ENCODE data around the gene CAMK2N2.

Gene CAMK2N2

DNA sequence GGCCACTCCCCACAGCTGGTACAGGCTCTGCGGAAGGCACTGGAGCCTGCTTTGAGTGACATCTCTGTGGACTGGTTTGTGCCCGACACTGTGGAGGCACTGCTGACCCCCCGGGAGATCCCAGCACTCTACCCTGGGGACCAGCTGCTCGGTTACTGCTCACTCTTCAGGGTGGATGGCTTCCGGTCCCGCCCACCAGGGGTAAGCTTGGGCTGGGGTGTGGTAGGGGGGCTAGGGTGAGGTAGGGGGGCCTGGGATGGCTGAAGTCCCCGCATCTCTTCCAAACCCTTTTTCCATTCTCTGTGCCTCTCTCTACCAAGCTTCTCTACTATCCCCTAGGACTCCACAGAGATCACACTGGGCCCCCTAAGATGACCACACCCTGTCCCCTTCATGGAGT is 24.1 kb downstream of the CAMK2N2 start:
- DNase-seq (ENCODE audit: low spot score), result no peak
- TF ChIP-seq, protein P1, sequence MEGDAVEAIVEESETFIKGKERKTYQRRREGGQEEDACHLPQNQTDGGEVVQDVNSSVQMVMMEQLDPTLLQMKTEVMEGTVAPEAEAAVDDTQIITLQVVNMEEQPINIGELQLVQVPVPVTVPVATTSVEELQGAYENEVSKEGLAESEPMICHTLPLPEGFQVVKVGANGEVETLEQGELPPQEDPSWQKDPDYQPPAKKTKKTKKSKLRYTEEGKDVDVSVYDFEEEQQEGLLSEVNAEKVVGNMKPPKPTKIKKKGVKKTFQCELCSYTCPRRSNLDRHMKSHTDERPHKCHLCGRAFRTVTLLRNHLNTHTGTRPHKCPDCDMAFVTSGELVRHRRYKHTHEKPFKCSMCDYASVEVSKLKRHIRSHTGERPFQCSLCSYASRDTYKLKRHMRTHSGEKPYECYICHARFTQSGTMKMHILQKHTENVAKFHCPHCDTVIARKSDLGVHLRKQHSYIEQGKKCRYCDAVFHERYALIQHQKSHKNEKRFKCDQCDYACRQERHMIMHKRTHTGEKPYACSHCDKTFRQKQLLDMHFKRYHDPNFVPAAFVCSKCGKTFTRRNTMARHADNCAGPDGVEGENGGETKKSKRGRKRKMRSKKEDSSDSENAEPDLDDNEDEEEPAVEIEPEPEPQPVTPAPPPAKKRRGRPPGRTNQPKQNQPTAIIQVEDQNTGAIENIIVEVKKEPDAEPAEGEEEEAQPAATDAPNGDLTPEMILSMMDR (IDR thresholded peaks at IDR 0.05; ENCODE audit: borderline replicate concordance, control extremely low read depth, extremely low read depth, insufficient read depth, missing control alignments), result no peak
- in situ Hi-C loops (cut with MboI; ENCODE audit: low sequenced_read_pairs, unreplicated experiment), result loop anchor here (25.0 kb wide), 1 partner anchor 350 kb away; the partner anchor contains the start of gene PARL

DNA sequence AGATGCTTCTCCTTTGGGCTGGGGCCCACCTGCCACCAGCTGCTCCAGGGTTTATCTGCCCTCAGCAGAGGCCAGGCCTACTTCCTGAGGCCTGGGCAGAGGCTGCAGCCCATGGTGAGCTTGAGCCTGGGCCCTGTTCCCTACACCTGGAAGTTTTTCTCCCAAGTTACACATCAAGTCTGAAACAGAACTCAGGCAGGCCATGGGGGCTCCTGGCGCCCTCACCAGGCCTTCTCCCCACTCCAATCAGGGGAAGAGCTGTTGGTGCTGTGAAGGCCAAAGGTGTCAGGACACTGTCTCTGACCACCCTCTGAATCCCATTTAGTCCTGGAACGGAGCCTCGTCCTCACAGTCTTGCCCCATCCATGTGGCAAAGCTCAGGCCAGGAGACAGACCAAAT is 24.7 kb downstream of the CAMK2N2 start:
- in situ Hi-C loops (cut with MboI; ENCODE audit: low sequenced_read_pairs, unreplicated experiment), result loop anchor here (25.0 kb wide), 1 partner anchor 349 kb away; the partner anchor contains the start of gene PARL

DNA sequence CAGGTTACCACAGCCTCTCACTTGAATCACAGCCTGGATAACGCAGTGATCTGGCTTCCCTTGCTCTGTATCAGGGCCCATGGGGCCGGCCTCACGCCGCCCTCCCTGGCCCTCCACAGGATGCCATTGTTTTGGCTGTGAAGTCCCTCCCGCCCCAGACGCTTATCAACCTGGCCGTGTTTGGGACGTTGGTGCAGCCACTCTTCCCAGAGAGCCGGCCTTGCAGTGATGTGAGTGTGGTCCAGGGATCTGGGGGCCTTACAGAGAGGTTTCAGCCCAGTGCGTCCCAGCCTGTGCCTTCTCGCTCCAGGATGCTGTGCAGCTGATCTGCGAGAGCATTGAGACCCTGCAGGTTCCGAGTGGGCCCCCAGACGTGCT is 25.3 kb downstream of the CAMK2N2 start:
- DNase-seq (ENCODE audit: low spot score), result no peak
- TF ChIP-seq, protein P1 (IDR thresholded peaks at IDR 0.05; ENCODE audit: borderline replicate concordance, control extremely low read depth, extremely low read depth, insufficient read depth, missing control alignments), result no peak
- in situ Hi-C loops (cut with MboI; ENCODE audit: low sequenced_read_pairs, unreplicated experiment), result loop anchor here (25.0 kb wide), 1 partner anchor 349 kb away; the partner anchor contains the start of gene PARL

More for the DNA sequence above, 24.7 kb downstream of the CAMK2N2 start:
- TF ChIP-seq, protein P1 (IDR thresholded peaks at IDR 0.05; ENCODE audit: borderline replicate concordance, control extremely low read depth, extremely low read depth, insufficient read depth, missing control alignments), result no peak
- no peak for DNase-seq (ENCODE audit: low spot score)

DNA sequence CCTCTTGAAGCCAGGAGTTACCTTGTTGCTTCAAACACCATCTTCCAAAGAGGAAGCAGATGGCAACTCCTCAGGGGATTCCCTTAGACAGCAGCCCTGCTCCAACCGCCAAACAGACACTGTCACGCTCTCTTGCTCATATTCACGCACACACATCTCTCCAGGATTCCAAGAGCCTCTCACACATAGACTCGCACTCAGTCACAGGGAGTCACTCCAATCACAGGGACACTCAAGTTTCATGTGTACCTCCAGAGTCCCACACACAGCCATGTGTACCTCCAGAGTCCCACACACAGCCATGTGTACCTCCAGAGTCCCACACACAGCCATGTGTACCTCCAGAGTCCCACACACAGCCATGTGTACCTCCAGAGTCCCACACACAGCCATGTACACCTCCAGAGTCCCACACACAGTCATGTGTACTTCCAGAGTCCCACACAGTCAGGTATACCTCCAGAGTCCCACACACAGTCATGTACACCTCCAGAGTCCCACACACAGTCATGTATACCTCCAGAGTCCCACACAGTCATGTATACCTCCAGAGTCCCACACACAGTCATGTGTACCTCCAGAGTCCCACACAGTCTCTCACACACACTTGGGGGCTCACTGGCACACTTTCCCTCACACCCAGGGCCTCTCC is 25.8 kb downstream of the CAMK2N2 start:
- DNase-seq (ENCODE audit: low spot score), result no peak
- in situ Hi-C loops (cut with MboI; ENCODE audit: low sequenced_read_pairs, unreplicated experiment), result loop anchor here (25.0 kb wide), 1 partner anchor 348 kb away; the partner anchor contains the start of gene PARL

DNA sequence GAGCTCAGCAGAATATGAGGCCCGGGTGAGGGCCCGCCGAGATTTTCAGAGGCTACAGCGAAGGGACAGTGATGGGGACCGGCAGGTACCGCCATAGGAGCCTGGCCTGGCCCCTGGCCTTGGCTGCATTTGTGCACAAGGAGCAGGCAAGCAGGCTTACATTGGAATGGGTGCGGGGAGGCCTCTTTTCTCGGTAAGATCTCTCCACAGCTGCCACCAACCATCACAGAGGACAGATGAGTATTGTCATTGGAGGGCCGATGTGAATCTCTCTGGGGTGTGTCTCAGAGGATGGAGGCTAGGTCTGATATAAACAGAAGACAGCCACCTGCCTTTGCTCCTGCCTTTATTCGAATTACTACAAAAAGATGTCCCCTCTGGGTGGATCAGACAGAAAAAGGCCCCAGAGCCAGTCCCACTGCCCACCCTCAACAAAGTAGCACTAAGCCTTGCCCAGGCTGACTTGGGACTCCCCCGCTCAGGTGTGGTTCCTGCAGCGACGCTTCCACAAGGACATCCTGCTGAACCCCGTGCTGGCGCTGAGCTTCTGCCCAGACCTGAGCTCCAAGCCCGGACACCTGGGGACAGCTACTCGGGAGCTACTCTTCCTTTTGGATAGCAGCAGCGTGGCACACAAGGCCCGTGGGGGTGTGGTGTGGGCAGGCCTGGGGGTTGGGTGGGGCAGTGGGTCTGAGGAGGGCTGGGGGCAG is 26.5 kb downstream of the CAMK2N2 start:
- in situ Hi-C loops (cut with MboI; ENCODE audit: low sequenced_read_pairs, unreplicated experiment), result loop anchor here (25.0 kb wide), 1 partner anchor 348 kb away; the partner anchor contains the start of gene PARL
- DNase-seq (ENCODE audit: low spot score), result no peak
- TF ChIP-seq, protein P1 (IDR thresholded peaks at IDR 0.05; ENCODE audit: borderline replicate concordance, control extremely low read depth, extremely low read depth, insufficient read depth, missing control alignments), result no peak

More for the DNA sequence above, 25.8 kb downstream of the CAMK2N2 start:
- TF ChIP-seq, protein P1 (IDR thresholded peaks at IDR 0.05; ENCODE audit: borderline replicate concordance, control extremely low read depth, extremely low read depth, insufficient read depth, missing control alignments), result no peak

DNA sequence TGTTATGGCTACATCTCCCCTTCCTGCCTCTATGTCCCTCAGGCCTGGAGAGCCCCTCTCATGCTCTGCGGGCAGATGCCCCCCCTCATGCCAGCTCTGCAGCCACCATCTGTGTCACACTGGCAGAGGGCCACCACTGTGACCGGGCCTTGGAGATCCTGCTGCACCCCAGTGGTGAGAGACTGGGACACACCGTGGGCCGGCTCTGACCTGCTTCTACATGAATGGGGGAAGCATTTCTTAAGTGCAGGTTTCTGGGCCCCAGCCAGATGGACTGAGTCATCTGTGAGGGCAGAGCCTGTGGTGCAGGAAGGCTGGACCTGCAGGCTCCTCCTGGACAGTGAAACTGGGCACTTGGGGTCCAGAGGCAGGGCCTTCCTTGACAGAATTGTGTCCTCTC is 27.1 kb downstream of the CAMK2N2 start:
- TF ChIP-seq, protein P1 (IDR thresholded peaks at IDR 0.05; ENCODE audit: borderline replicate concordance, control extremely low read depth, extremely low read depth, insufficient read depth, missing control alignments), result no peak
- in situ Hi-C loops (cut with MboI; ENCODE audit: low sequenced_read_pairs, unreplicated experiment), result loop anchor here (25.0 kb wide), 1 partner anchor 347 kb away; the partner anchor contains the start of gene PARL
- no peak for DNase-seq (ENCODE audit: low spot score)

Measured in GM13976 (cell line).